ENCODE measurements around the gene CD80.

The CD80 gene

GRCh38 chr3:119518026-119518425 is 41.4 kb downstream of the CD80 start:
- TF ChIP-seq CTCF (IDR thresholded peaks at IDR 0.05; ENCODE audit: insufficient read depth, low read depth, low read length, missing control alignments) = no peak
- H3K4me3 ChIP-seq (ENCODE audit: low read depth, low read length) = no peak overlapping the region
- DNase-seq (ENCODE audit: low read depth) = no peak

- H3K4me3 ChIP-seq (ENCODE audit: low read depth, low read length) = no peak overlapping the region
- no peak for DNase-seq (ENCODE audit: low read depth)
Measured at GRCh38 chr3:119517112-119517511, 42.3 kb downstream of the CD80 start.

GRCh38 chr3:119514637-119515036 is 44.8 kb downstream of the CD80 start:
- no peak for DNase-seq (ENCODE audit: low read depth)
- no peak for TF ChIP-seq CTCF (IDR thresholded peaks at IDR 0.05; ENCODE audit: insufficient read depth, low read depth, low read length, missing control alignments)
- no peak overlapping the region for H3K4me3 ChIP-seq (ENCODE audit: low read depth, low read length)

More at GRCh38 chr3:119517112-119517511, 42.3 kb downstream of the CD80 start:
- no peak for TF ChIP-seq CTCF (IDR thresholded peaks at IDR 0.05; ENCODE audit: insufficient read depth, low read depth, low read length, missing control alignments)

- no peak for DNase-seq (ENCODE audit: low read depth)
- TF ChIP-seq CTCF (IDR thresholded peaks at IDR 0.05; ENCODE audit: insufficient read depth, low read depth, low read length, missing control alignments) = no peak
- H3K4me3 ChIP-seq (ENCODE audit: low read depth, low read length) = no peak overlapping the region
Measured at GRCh38 chr3:119510690-119511089, 48.7 kb downstream of the CD80 start.

GRCh38 chr3:119508172-119508845 is 51.1 kb downstream of the CD80 start:
- peak; percentile 55 for DNase-seq (ENCODE audit: low read depth)
- H3K4me3 ChIP-seq (ENCODE audit: low read depth, low read length) = no peak overlapping the region
- no peak for TF ChIP-seq CTCF (IDR thresholded peaks at IDR 0.05; ENCODE audit: insufficient read depth, low read depth, low read length, missing control alignments)

- H3K4me3 ChIP-seq (ENCODE audit: low read depth, low read length) = no peak overlapping the region
- no peak for TF ChIP-seq CTCF (IDR thresholded peaks at IDR 0.05; ENCODE audit: insufficient read depth, low read depth, low read length, missing control alignments)
Measured at GRCh38 chr3:119507404-119507803, 52.0 kb downstream of the CD80 start.

GRCh38 chr3:119506631-119507030 is 52.8 kb downstream of the CD80 start:
- no peak overlapping the region for H3K4me3 ChIP-seq (ENCODE audit: low read depth, low read length)
- no peak for DNase-seq (ENCODE audit: low read depth)
- TF ChIP-seq CTCF (IDR thresholded peaks at IDR 0.05; ENCODE audit: insufficient read depth, low read depth, low read length, missing control alignments) = no peak

More at GRCh38 chr3:119507404-119507803, 52.0 kb downstream of the CD80 start:
- no peak for DNase-seq (ENCODE audit: low read depth)
